ENCODE measurements around the gene EEF2KMT. TPM values are rescaled to one million over a fixed set of nuclear protein-coding genes. Genes with fewer than 3 reads are reported as not detected.

The EEF2KMT gene
- total RNA-seq, 4 donors from 2014 or later: 2.7 to 14.0 (median 9.6) TPM

DNA sequence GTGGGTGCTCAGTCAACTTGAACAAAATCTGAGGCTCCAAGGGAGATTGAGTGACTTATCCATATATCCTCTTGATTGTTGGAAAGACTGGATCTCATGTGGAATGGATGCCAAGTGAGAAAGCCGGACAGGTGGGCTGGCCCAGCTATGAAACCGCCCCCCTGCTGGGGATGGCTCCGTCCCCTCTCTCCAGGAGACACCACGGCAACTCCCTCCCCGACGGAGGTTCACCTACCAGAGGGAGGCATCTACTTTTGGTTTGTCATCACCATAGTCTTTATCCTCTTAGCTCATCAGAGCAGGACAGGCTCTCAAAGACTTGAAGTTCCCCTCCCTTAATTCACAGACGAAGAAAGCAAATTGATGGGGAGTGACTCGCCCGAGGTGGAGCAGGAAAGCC, 27.7 kb downstream of the EEF2KMT start:
- peaks cover 17% of the 10 kb centered on the region for H3K4me1 ChIP-seq
- DNase-seq (ENCODE audit: low spot score in 2 of 2): no peak
- TF ChIP-seq POLR2AphosphoS5 (IDR thresholded peaks at IDR 0.05): no peak
- no peak for TF ChIP-seq EP300 (IDR thresholded peaks at IDR 0.05)
- no peak for TF ChIP-seq POLR2A (IDR thresholded peaks at IDR 0.05)
- TF ChIP-seq, protein P1, sequence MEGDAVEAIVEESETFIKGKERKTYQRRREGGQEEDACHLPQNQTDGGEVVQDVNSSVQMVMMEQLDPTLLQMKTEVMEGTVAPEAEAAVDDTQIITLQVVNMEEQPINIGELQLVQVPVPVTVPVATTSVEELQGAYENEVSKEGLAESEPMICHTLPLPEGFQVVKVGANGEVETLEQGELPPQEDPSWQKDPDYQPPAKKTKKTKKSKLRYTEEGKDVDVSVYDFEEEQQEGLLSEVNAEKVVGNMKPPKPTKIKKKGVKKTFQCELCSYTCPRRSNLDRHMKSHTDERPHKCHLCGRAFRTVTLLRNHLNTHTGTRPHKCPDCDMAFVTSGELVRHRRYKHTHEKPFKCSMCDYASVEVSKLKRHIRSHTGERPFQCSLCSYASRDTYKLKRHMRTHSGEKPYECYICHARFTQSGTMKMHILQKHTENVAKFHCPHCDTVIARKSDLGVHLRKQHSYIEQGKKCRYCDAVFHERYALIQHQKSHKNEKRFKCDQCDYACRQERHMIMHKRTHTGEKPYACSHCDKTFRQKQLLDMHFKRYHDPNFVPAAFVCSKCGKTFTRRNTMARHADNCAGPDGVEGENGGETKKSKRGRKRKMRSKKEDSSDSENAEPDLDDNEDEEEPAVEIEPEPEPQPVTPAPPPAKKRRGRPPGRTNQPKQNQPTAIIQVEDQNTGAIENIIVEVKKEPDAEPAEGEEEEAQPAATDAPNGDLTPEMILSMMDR (IDR thresholded peaks at IDR 0.05): no peak
- no peaks in the 10 kb centered on the region for H3K27me3 ChIP-seq
- 94% methylated on average over 8 of the region's 9 CpGs for WGBS
- no peaks in the 10 kb centered on the region for H3K9me3 ChIP-seq
- H3K27ac ChIP-seq: no peak overlapping the region
- no peak overlapping the region for H3K4me3 ChIP-seq
- peaks cover 1% of the 10 kb centered on the region for H3K36me3 ChIP-seq

DNA sequence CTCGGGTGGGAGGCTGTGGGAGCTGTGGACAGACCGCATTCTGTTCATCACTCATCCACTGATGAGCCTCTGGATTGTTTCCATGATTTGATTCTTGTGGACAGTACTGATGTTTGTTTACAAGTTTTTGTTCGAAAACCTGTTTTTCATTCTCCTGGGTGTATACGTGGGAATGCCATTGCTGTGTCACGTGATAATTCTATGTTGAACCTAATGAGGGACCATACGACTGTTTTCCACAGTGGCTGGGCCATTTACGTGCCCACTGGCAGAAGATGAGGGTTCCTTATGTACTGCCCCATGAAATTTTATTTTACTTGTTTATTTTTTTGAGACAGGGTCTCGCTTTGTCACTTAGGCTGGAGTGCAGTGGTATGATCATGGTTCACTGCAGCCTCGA, 28.5 kb downstream of the EEF2KMT start:
- no peaks in the 10 kb centered on the region for H3K36me3 ChIP-seq
- no peak for DNase-seq (ENCODE audit: low spot score in 2 of 2)
- peaks cover 17% of the 10 kb centered on the region for H3K4me1 ChIP-seq
- TF ChIP-seq, protein P1 (IDR thresholded peaks at IDR 0.05): no peak
- TF ChIP-seq EP300 (IDR thresholded peaks at IDR 0.05): no peak
- H3K27ac ChIP-seq: no peak overlapping the region
- WGBS: 90% methylated on average over 9 of the region's 9 CpGs
- no peak overlapping the region for H3K4me3 ChIP-seq
- no peaks in the 10 kb centered on the region for H3K27me3 ChIP-seq
- H3K9me3 ChIP-seq: no peaks in the 10 kb centered on the region

DNA sequence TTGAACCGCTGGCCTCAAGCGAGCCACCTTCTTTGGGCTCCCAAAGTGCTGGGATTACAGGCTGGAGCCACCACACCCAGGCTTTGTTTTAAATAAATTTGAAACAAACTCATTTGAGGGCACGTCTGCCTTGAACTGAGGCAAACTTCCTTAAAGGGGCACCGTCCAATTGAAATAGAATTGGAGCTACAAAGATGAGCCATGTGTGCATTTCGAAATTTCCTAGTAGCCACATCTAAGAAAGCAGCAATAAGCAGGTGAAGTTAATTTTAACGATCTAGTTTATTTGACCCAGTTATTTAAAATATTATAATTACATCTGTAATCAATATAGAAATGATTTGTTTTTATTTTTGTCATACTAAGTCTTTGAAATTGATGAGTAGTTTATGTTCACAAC, 31.1 kb downstream of the EEF2KMT start:
- H3K27me3 ChIP-seq: no peaks in the 10 kb centered on the region
- H3K4me3 ChIP-seq: no peak overlapping the region
- no peak overlapping the region for H3K27ac ChIP-seq
- H3K9me3 ChIP-seq: no peaks in the 10 kb centered on the region
- DNase-seq (ENCODE audit: low spot score in 2 of 2): no peak
- TF ChIP-seq, protein P1 (IDR thresholded peaks at IDR 0.05): no peak
- TF ChIP-seq POLR2A (IDR thresholded peaks at IDR 0.05): no peak
- peaks cover 4% of the 10 kb centered on the region for H3K4me1 ChIP-seq
- WGBS: 61% methylated on average over 4 of the region's 6 CpGs
- H3K36me3 ChIP-seq: no peaks in the 10 kb centered on the region

DNA sequence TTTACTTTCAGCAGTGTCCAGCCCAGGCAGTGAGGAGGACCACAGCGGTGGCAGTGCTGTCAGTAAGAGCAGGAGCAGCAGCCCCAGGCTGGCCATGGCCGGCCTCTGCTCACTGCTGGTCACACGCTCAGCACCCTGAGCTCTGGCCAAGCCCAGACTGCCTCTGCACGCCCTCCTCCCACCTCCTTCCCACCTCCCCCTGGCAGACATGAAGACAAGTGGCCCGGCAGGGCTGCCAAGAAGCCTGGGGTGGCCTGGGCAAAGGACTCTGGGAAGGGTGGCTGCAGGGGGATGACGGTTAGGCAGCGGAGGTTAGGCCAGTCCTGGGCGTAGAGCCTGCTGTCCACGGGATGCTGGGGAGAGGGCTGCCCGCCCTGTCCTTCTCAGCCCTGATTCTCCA, 31.8 kb downstream of the EEF2KMT start, which contains the start of gene C16orf89:
C16orf89 (minus strand) TSS at position 144 of the 400 bp plus-strand sequence; CDS start at position 96, 48 bp downstream.
- WGBS: 71% methylated on average over 5 of the region's 10 CpGs
- H3K9me3 ChIP-seq: no peaks in the 10 kb centered on the region
- no peaks in the 10 kb centered on the region for H3K4me1 ChIP-seq
- no peak within 1 kb of the TSS for H3K27ac ChIP-seq
- no peak for DNase-seq (ENCODE audit: low spot score in 2 of 2)
- H3K4me3 ChIP-seq: no peak within 1 kb of the TSS
- H3K36me3 ChIP-seq: no peaks in the 10 kb centered on the region
- no peaks in the 10 kb centered on the region for H3K27me3 ChIP-seq
- TF ChIP-seq EP300 (IDR thresholded peaks at IDR 0.05) (no peak), POLR2AphosphoS5 (IDR thresholded peaks at IDR 0.05) (no peak), POLR2A (IDR thresholded peaks at IDR 0.05) (no peak)
- TF ChIP-seq, protein P1 (IDR thresholded peaks at IDR 0.05): no peak

DNA sequence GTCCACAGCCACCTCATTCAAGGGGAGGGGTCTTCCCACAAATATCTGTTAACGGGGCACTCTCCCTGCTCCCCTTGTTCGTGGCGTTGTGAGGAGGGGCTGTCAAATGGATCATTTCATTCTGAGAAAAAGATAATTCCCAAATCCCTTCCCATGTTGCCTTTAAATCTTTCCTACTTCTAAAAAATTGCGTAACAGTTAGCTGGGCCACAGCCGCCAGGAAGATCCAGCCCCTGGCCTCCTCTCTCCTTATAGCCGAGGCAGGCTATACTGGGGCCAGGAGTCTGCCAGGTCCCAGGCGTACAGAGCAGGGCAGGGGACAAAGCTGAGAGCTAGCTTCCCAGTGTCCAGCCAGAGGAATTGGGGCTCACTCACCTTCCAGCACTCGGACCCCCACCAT, 32.3 kb downstream of the EEF2KMT start:
- H3K36me3 ChIP-seq: no peaks in the 10 kb centered on the region
- no peak for TF ChIP-seq EP300 (IDR thresholded peaks at IDR 0.05)
- no peak for TF ChIP-seq POLR2A (IDR thresholded peaks at IDR 0.05)
- no peak for TF ChIP-seq POLR2AphosphoS5 (IDR thresholded peaks at IDR 0.05)
- TF ChIP-seq, protein P1 (IDR thresholded peaks at IDR 0.05): no peak
- no peaks in the 10 kb centered on the region for H3K27me3 ChIP-seq
- no peak for DNase-seq (ENCODE audit: low spot score in 2 of 2)
- H3K9me3 ChIP-seq: no peaks in the 10 kb centered on the region
- 58% methylated on average over 8 of the region's 8 CpGs for WGBS
- no peak overlapping the region for H3K27ac ChIP-seq
- H3K4me3 ChIP-seq: no peak overlapping the region
- H3K4me1 ChIP-seq: no peaks in the 10 kb centered on the region
